SK-N-SH (cell line): ENCODE results near the gene MYOM3. TPM values are rescaled to one million over a fixed set of nuclear protein-coding genes. Genes with fewer than 3 reads are reported as not detected.

ENCODE experiments used
- CTCF ChIA-PET: fragments of 300-600, 350-600 bp; formaldehyde crosslinking; extraction: SDS; loops from one replicate; lab custom pipeline; 2021; lab: Yijun Ruan, JAX
- POLR2A ChIA-PET: fragments of 350-600 bp; sonication (Branson Sonifier 250); formaldehyde crosslinking; extraction: SDS; loops from one replicate; lab custom pipeline; 2020; ENCODE audit warnings: antibody characterized with exemption, inconsistent platforms; lab: Yijun Ruan, JAX
- DNase-seq: peaks from one replicate; pipeline ENCODE4 v3.0.0; 2012
- H2AFZ ChIP-seq: fragments of 200-600 bp; sonication (generic); 2 replicates; pipeline ENCODE4 v1.8.1; 2016; ENCODE audit warnings: antibody characterized with exemption, mild to moderate bottlenecking, low read depth
- H3F3A ChIP-seq: fragments of 200-600 bp; sonication (generic); replicated peaks from 2 replicates; pipeline ENCODE3; 2016; ENCODE audit warnings: antibody characterized with exemption, mild to moderate bottlenecking; ENCODE audit not compliant: insufficient read depth
- H3K27ac ChIP-seq, 2 experiments: fragments of 200-500 bp in 1 of 2; fragments of 200-600 bp in 1 of 2; sonication (Bioruptor generic) in 1 of 2; sonication (generic), shearing (Covaris generic) in 1 of 2; 2 replicates each; pipeline versions ENCODE4 v1.5.1 to v1.6.1; 2014 to 2016; ENCODE audit warnings: low read depth in 2 of 2, inconsistent platforms in 1 of 2, low read length in 1 of 2, mild to moderate bottlenecking in 1 of 2, mixed read lengths in 1 of 2
- H3K27me3 ChIP-seq: fragments of 200-600 bp; sonication (generic), shearing (Covaris generic); 2 replicates; pipeline ENCODE4 v1.6.1; 2016; ENCODE audit warnings: mixed run types; ENCODE audit not compliant: insufficient read depth
- H3K36me3 ChIP-seq, 2 experiments: fragments of 200-500 bp in 1 of 2; fragments of 200-600 bp in 1 of 2; sonication (Bioruptor generic) in 1 of 2; sonication (generic) in 1 of 2; replicated peaks in 1 of 2; 2 replicates each; pipeline versions ENCODE3 to v1.5.1; 2014 to 2016; ENCODE audit warnings: low read length in 1 of 2, mild to moderate bottlenecking in 1 of 2; ENCODE audit not compliant: insufficient read depth in 2 of 2, control insufficient read depth in 1 of 2
- H3K4me1 ChIP-seq, 2 experiments: fragments of 200-500 bp in 1 of 2; fragments of 200-600 bp in 1 of 2; sonication (Bioruptor generic) in 1 of 2; sonication (generic), shearing (Covaris generic) in 1 of 2; 2 replicates each; pipeline versions ENCODE4 v1.5.1 to v1.6.1; 2014 to 2016; ENCODE audit warnings: low read depth in 1 of 2, low read length in 1 of 2, mixed run types in 1 of 2; ENCODE audit not compliant: insufficient read depth in 2 of 2, control insufficient read depth in 1 of 2
- H3K4me2 ChIP-seq: fragments of 200-600 bp; sonication (generic), shearing (Covaris generic); 2 replicates; pipeline ENCODE4 v1.6.1; 2017; ENCODE audit warnings: mixed run types
- H3K4me3 ChIP-seq, 2 experiments: fragments of 200-500 bp in 1 of 2; fragments of 200-600 bp in 1 of 2; sonication (Bioruptor generic) in 1 of 2; sonication (generic), shearing (Covaris generic) in 1 of 2; 2 replicates each; pipeline versions ENCODE4 v1.5.1 to v1.8.1; 2014 to 2016; ENCODE audit warnings: low read depth in 2 of 2, inconsistent platforms in 1 of 2, low read length in 1 of 2, mild to moderate bottlenecking in 1 of 2, mixed read lengths in 1 of 2, moderate library complexity in 1 of 2
- H3K79me2 ChIP-seq: fragments of 200-600 bp; sonication (generic); 2 replicates; pipeline ENCODE4 v1.8.1; 2017; ENCODE audit warnings: mild to moderate bottlenecking; ENCODE audit not compliant: insufficient read depth
- H3K9ac ChIP-seq: fragments of 200-600 bp; sonication (generic); 2 replicates; pipeline ENCODE4 v1.6.1; 2017; ENCODE audit warnings: mixed run types
- H3K9me2 ChIP-seq: fragments of 200-600 bp; sonication (generic); 2 replicates; pipeline ENCODE4 v1.6.1; 2017; ENCODE audit warnings: mixed run types
- H3K9me3 ChIP-seq: fragments of 200-600 bp; sonication (generic); 2 replicates; pipeline ENCODE4 v1.6.1; 2017; ENCODE audit warnings: mixed run types, mild to moderate bottlenecking, moderate library complexity
- H4K20me1 ChIP-seq: fragments of 200-600 bp; sonication (generic); 2 replicates; pipeline ENCODE4 v1.6.1; 2017; ENCODE audit warnings: mild to moderate bottlenecking, mixed run types; ENCODE audit not compliant: insufficient read depth
- CTCF ChIP-seq: fragments of 200-600 bp; sonication (generic); IDR thresholded peaks from 2 replicates; pipeline ENCODE4 v1.6.1; 2017; ENCODE audit warnings: antibody characterized with exemption, mild to moderate bottlenecking, moderate library complexity
- ELF1 ChIP-seq: IDR thresholded peaks from 2 replicates; pipeline ENCODE4 v1.4.0; 2012
- EP300 ChIP-seq, 2 experiments: IDR thresholded peaks; 2 replicates each; pipeline versions ENCODE4 v1.4.0 to v1.6.1; 2012; ENCODE audit warnings: borderline replicate concordance in 1 of 2, low read depth in 1 of 2, low read length in 1 of 2
- EZH2phosphoT487 ChIP-seq: fragments of 200-600 bp; sonication (generic); IDR thresholded peaks from 2 replicates; pipeline ENCODE4 v1.6.1; 2017; ENCODE audit warnings: low read depth, mixed run types, mild to moderate bottlenecking, antibody characterized with exemption, moderate library complexity, borderline replicate concordance
- FOXM1 ChIP-seq: IDR thresholded peaks from 2 replicates; pipeline ENCODE4 v1.4.0; 2012; ENCODE audit warnings: low read depth, mild to moderate bottlenecking
- GABPA ChIP-seq: IDR thresholded peaks from 2 replicates; pipeline ENCODE4 v1.4.0; 2012; ENCODE audit warnings: low read depth, mild to moderate bottlenecking
- JUND ChIP-seq: IDR thresholded peaks from 2 replicates; pipeline ENCODE4 v1.4.0; 2012
- MAX ChIP-seq: IDR thresholded peaks from 2 replicates; pipeline ENCODE4 v1.4.0; 2012; ENCODE audit warnings: low read depth
- NFIC ChIP-seq: IDR thresholded peaks from 2 replicates; pipeline ENCODE4 v1.4.0; 2012; ENCODE audit warnings: borderline replicate concordance
- NRF1 ChIP-seq: IDR thresholded peaks from 2 replicates; pipeline ENCODE4 v1.6.1; 2012; ENCODE audit warnings: low read depth, mild to moderate bottlenecking, low read length
- PBX3 ChIP-seq: IDR thresholded peaks from 2 replicates; pipeline ENCODE4; 2012
- POLR2AphosphoS5 ChIP-seq: IDR thresholded peaks from 2 replicates; pipeline ENCODE4 v1.6.1; 2012; ENCODE audit warnings: low read depth, low read length
- RAD21 ChIP-seq: IDR thresholded peaks from 2 replicates; pipeline ENCODE4 v1.6.1; 2012; ENCODE audit warnings: mild to moderate bottlenecking, low read length
- REST ChIP-seq: IDR thresholded peaks from 2 replicates; pipeline ENCODE4 v1.6.1; 2012; ENCODE audit warnings: mild to moderate bottlenecking, low read depth, low read length, moderate library complexity
- RFX5 ChIP-seq: IDR thresholded peaks from 2 replicates; pipeline ENCODE4 v1.6.1; 2012; ENCODE audit warnings: mild to moderate bottlenecking, improper control_type of control experiment, low read length
- RXRA ChIP-seq: IDR thresholded peaks from 2 replicates; pipeline ENCODE4 v1.4.0; 2012; ENCODE audit warnings: low read depth, mild to moderate bottlenecking, borderline replicate concordance
- SIN3A ChIP-seq: IDR thresholded peaks from 2 replicates; pipeline ENCODE4 v1.6.1; 2012; ENCODE audit warnings: low read depth, mild to moderate bottlenecking, low read length, moderate library complexity, borderline replicate concordance
- TCF12 ChIP-seq: IDR thresholded peaks from 2 replicates; pipeline ENCODE4 v1.4.0; 2012
- USF2 ChIP-seq: fragments of 150-350 bp; IDR thresholded peaks from 2 replicates; pipeline ENCODE4 v1.6.1; 2017; ENCODE audit warnings: antibody characterized with exemption, low read length, low read depth, borderline replicate concordance
- YY1 ChIP-seq: IDR thresholded peaks from 2 replicates; pipeline ENCODE4 v1.4.0; 2012; ENCODE audit warnings: low read depth, mild to moderate bottlenecking
- WGBS: methylation state at CpG from one replicate; pipeline ENCODE4 v1.1.6; 2017; ENCODE audit warnings: low lambda C conversion rate; 5-methylcytosine and 5-hydroxymethylcytosine counted together
- polyA plus RNA-seq, 3 experiments: library from polyadenylated mRNA; depleted of rRNA; stranded (reverse); fragments of >200 nt; gene quantifications; 2 replicates each; pipeline ENCODE4 v1.2.3, GENCODE V29; 2012

The MYOM3 gene
- polyA plus RNA-seq, 1 of the 3 experiments (the other 2 are of a cell fraction) = 0.02 TPM

GRCh38 chr1:24154215-24154614 is 42.3 kb upstream of the MYOM3 start:
- Histone ChIP-seq H3K79me2 (no peaks in the 10 kb centered on the region), H3K9ac (no peak overlapping the region), H4K20me1 (no peaks in the 10 kb centered on the region)
- TF ChIP-seq YY1 (no peak), RFX5 (no peak), CTCF (no peak), FOXM1 (no peak), EZH2phosphoT487 (no peak), ELF1 (no peak), REST (no peak), RAD21 (no peak), GABPA (no peak), NFIC (no peak), MAX (no peak), TCF12 (no peak), RXRA (no peak), POLR2AphosphoS5 (no peak), NRF1 (no peak), EP300 (IDR thresholded peaks at IDR 0.05; ENCODE audit: borderline replicate concordance in 1 of 2, low read depth in 1 of 2, low read length in 1 of 2) (no peak), SIN3A (no peak), JUND (no peak), USF2 (no peak), PBX3 (no peak)
- TF ChIP-seq, all 33 proteins: peak for 0
- Histone ChIP-seq H3K4me2 (no peak overlapping the region), H3K4me1 (peaks cover 0 to 4% of the 10 kb centered on the region in 2 experiments; a peak in 1 of 4 replicates), H3K4me3 (no peak overlapping the region), H3F3A (no peaks in the 10 kb centered on the region), H3K9me3 (no peaks in the 10 kb centered on the region), H3K27ac (no peak overlapping the region), H3K27me3 (peaks cover 16% of the 10 kb centered on the region; the same call in 1 of the 2 replicates), H2AFZ (no peak overlapping the region), H3K9me2 (no peaks in the 10 kb centered on the region), H3K36me3 (no peaks in the 10 kb centered on the region)
- ChIA-PET CTCF (interaction anchor here (1.0 to 9.5 kb wide), 4 partner anchors 18 to 237 kb away, joined by 3 to 72 read pairs (median 8); no protein-coding TSS in a partner anchor), POLR2A (no interaction called here)
- DNase-seq = no peak
- 66% methylated on average over 8 of the region's 8 CpGs for WGBS
